Measurements from ENCODE around the gene RHOT2.

Gene RHOT2

DNA sequence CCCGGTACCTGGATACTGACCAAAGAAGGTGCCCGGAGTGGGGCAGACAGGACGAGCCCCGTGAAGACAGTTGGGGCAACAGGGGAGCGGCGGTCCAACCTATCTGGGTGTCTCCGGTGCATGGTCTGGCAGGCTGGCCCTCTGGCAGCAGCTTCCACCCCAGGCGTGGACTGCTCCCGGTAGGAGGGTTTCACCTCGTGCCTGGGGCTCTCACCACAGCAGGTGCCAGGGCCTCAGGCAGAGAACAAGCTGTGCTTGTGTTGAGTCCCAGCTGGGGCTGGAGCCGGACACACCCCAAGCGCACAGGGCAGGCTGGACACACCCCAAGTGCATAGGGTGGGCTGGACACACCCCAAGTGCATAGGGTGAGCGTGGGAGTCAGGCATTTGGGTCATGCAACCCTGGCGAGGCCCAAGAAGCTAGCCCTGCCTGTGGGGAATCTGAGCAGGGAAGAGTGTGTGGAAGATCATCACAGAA lies 39.2 kb downstream of the RHOT2 start:
- ChIA-PET POLR2A (no interaction called here), CTCF (interaction anchor here (1.2 to 1.6 kb wide), 6 partner anchors 9 to 396 kb away, joined by 3 to 9 read pairs (median 5); partner anchors contain the start of gene ANTKMT)
- TF ChIP-seq, protein P1, sequence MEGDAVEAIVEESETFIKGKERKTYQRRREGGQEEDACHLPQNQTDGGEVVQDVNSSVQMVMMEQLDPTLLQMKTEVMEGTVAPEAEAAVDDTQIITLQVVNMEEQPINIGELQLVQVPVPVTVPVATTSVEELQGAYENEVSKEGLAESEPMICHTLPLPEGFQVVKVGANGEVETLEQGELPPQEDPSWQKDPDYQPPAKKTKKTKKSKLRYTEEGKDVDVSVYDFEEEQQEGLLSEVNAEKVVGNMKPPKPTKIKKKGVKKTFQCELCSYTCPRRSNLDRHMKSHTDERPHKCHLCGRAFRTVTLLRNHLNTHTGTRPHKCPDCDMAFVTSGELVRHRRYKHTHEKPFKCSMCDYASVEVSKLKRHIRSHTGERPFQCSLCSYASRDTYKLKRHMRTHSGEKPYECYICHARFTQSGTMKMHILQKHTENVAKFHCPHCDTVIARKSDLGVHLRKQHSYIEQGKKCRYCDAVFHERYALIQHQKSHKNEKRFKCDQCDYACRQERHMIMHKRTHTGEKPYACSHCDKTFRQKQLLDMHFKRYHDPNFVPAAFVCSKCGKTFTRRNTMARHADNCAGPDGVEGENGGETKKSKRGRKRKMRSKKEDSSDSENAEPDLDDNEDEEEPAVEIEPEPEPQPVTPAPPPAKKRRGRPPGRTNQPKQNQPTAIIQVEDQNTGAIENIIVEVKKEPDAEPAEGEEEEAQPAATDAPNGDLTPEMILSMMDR (IDR thresholded peaks at IDR 0.05; ENCODE audit: control extremely low read depth, extremely low read depth, low read depth, missing control alignments): no peak
- no peak for DNase-seq (ENCODE audit: extremely low spot score)

DNA sequence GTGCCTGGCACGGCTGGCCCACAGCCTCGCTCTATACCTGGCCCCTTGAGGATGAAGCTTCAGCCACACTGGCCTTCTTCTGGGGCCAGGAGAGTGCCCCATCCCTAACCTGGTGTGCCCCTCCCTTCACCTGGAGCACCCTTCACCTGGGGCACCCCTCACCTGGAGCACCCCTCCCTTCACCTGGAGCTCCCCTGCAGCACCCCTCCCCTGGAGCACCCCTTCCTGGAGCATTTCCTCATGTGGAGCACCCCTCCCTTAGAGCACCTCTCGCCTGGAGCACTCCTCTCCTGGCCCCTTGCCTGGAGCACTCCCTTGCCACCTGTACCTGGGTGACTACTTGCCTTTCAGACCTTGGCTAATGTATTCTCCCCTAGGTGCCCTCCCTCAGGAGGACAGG lies 40.1 kb downstream of the RHOT2 start:
- TF ChIP-seq, protein P1 (IDR thresholded peaks at IDR 0.05; ENCODE audit: control extremely low read depth, extremely low read depth, low read depth, missing control alignments): no peak
- DNase-seq (ENCODE audit: extremely low spot score): no peak
- POLR2A ChIA-PET: no interaction called here
- CTCF ChIA-PET: interaction anchor here (1.2 to 1.6 kb wide), 4 partner anchors 12 to 395 kb away, joined by 5 to 9 read pairs (median 6); partner anchors contain the start of gene ANTKMT

GRCh38 chr16:708959-709358 lies 41.0 kb downstream of the RHOT2 start:
- CTCF ChIA-PET: interaction anchor here (1.6 to 8.3 kb wide), 2 partner anchors 12 to 75 kb away, joined by 8 to 169 read pairs; partner anchors contain the start of genes ANTKMT, CHTF18 and RPUSD1
- no peak for DNase-seq (ENCODE audit: extremely low spot score)
- TF ChIP-seq, protein P1 (IDR thresholded peaks at IDR 0.05; ENCODE audit: control extremely low read depth, extremely low read depth, low read depth, missing control alignments): no peak
- POLR2A ChIA-PET: no interaction called here

- DNase-seq (ENCODE audit: extremely low spot score): no peak
- TF ChIP-seq, protein P1 (IDR thresholded peaks at IDR 0.05; ENCODE audit: control extremely low read depth, extremely low read depth, low read depth, missing control alignments): no peak
- ChIA-PET POLR2A (no interaction called here), CTCF (interaction anchor here (1.9 to 8.3 kb wide), 3 partner anchors 14 to 348 kb away, joined by 6 to 169 read pairs (median 59); partner anchors contain the start of genes ANTKMT, CCDC78, CHTF18 and HAGHL)
Measured at GRCh38 chr16:709566-710499, 41.9 kb downstream of the RHOT2 start.

- DNase-seq (ENCODE audit: extremely low spot score): no peak
- ChIA-PET CTCF (interaction anchor here (1.9 to 8.3 kb wide), 4 partner anchors 13 to 347 kb away, joined by 6 to 169 read pairs (median 34); partner anchors contain the start of genes ANTKMT, CCDC78, CHTF18 and HAGHL), POLR2A (interaction anchor here (0.5 kb wide), 1 partner anchor 375 kb away, joined by 3 read pairs; no protein-coding TSS in a partner anchor)
- TF ChIP-seq, protein P1 (IDR thresholded peaks at IDR 0.05; ENCODE audit: control extremely low read depth, extremely low read depth, low read depth, missing control alignments): no peak
Measured at GRCh38 chr16:710500-711075, 42.7 kb downstream of the RHOT2 start.

DNA sequence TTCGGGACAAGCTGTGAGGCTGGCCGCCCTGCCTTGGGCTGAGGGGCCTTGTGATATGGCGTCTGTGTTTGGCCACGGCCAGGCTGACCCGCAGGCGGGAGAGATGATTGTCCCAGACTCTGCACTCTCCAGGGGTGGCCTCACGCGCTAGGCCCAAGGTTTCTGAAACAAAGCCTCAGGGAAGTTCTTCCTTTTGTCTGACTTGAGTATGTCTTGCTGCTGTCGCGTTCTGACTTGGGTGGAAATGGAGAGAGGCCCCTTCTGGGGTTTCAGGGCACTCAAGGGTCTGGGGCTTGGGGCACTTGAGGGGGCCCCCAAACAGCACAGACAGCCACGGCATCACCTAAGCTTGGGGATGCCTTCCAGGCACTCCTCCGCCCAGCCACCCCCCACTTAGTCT lies 43.2 kb downstream of the RHOT2 start:
- CTCF ChIA-PET: interaction anchor here (1.9 to 8.3 kb wide), 4 partner anchors 12 to 346 kb away, joined by 6 to 169 read pairs (median 34); partner anchors contain the start of genes ANTKMT, CCDC78, CHTF18 and HAGHL
- POLR2A ChIA-PET: no interaction called here
- DNase-seq (ENCODE audit: extremely low spot score): no peak
- TF ChIP-seq, protein P1 (IDR thresholded peaks at IDR 0.05; ENCODE audit: control extremely low read depth, extremely low read depth, low read depth, missing control alignments): no peak

All from GM10248 (cell line).